ENCODE data around the gene MCF2L2.
"Not testable (repeated sequence)": the region's sequence is repeated elsewhere in the genome, so short reads cannot be mapped to it uniquely, and the experiment has no call there.

The MCF2L2 gene

GRCh38 chr3:183230826-183231225, 197.6 kb downstream of the MCF2L2 start:
- no peak for DNase-seq
- TF ChIP-seq CTCF (IDR thresholded peaks at IDR 0.05; ENCODE audit: low read depth, low read length, missing control alignments): no peak
- in situ Hi-C loops (cut with HindIII; ENCODE audit: low pct_ligation_motif_present, low sequenced_read_pairs): no loop called here
- Histone ChIP-seq H3K27ac (no peak overlapping the region), H3K4me3 (ENCODE audit: low read depth, low read length) (no peak overlapping the region), H3K27me3 (replicated peaks) (no peaks in the 10 kb centered on the region), H3K36me3 (replicated peaks) (no peaks in the 10 kb centered on the region)

- H3K36me3 ChIP-seq (replicated peaks); H3K27me3 ChIP-seq (replicated peaks); in situ Hi-C loops (cut with HindIII; ENCODE audit: low pct_ligation_motif_present, low sequenced_read_pairs); H3K27ac ChIP-seq; H3K4me3 ChIP-seq (ENCODE audit: low read depth, low read length); DNase-seq: not testable (repeated sequence)
These were observed 198.2 kb downstream of the MCF2L2 start for GRCh38 chr3:183230251-183230650.

- H3K36me3 ChIP-seq (replicated peaks): no peaks in the 10 kb centered on the region
- no peak overlapping the region for H3K4me3 ChIP-seq (ENCODE audit: low read depth, low read length)
- in situ Hi-C loops (cut with HindIII; ENCODE audit: low pct_ligation_motif_present, low sequenced_read_pairs): no loop called here
- no peak overlapping the region for H3K27ac ChIP-seq
- H3K27me3 ChIP-seq (replicated peaks): no peaks in the 10 kb centered on the region
- no peak for TF ChIP-seq CTCF (IDR thresholded peaks at IDR 0.05; ENCODE audit: low read depth, low read length, missing control alignments)
- DNase-seq: no peak
These were observed 199.2 kb downstream of the MCF2L2 start for GRCh38 chr3:183229178-183229577.

DNA sequence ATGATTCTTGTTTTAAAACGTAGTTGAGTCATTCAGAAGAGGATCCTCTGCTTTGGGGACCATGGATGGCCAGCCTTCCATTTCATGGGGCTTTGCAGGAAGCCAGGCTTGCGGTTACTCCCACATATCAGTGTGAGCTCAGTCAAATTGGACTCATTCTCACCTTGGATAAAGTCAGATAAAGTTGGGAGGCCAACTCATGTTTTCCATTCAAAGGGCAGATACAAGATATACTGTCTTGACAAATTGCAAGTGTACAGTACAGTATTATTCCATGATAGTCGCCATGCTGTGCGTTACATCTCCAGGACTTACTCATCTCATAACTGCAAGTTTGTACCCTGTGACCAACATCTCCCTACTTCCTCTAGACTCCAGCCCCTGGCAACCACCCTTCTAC, 200.8 kb downstream of the MCF2L2 start:
- Histone ChIP-seq H3K27me3 (replicated peaks) (no peaks in the 10 kb centered on the region), H3K36me3 (replicated peaks) (no peaks in the 10 kb centered on the region), H3K27ac (no peak overlapping the region), H3K4me3 (ENCODE audit: low read depth, low read length) (no peak overlapping the region)
- DNase-seq: no peak
- TF ChIP-seq CTCF (IDR thresholded peaks at IDR 0.05; ENCODE audit: low read depth, low read length, missing control alignments): no peak
- in situ Hi-C loops (cut with HindIII; ENCODE audit: low pct_ligation_motif_present, low sequenced_read_pairs): no loop called here

DNA sequence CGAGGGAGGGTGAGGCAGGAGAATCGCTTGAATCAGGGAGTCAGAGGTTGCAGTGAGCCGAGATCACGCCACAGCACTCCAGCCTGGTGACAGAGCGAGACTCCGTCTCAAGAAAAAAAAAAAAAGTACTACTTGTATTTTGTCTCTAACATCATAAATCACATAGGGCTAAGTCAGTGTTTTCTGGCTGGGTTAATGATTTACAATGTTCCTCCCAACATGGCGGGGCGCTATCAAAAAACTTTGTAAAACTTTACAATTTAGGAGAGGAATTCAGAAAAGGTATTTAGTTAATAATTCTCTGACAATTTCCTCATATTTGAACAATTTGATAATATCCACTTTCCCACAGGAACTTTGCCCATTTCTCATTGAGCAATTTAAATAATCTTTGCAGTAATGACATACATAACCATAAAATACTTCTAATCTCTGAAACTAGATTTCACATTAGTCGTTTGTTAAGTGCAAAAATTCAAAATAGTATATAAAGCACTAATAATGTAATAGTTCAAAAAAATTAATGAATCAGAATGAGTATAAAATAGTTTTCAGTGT, 202.0 kb downstream of the MCF2L2 start:
- no peak for DNase-seq

More for the DNA sequence above, 202.0 kb downstream of the MCF2L2 start:
- Histone ChIP-seq H3K27me3 (replicated peaks) (no peaks in the 10 kb centered on the region), H3K36me3 (replicated peaks) (no peaks in the 10 kb centered on the region), H3K4me3 (ENCODE audit: low read depth, low read length) (no peak overlapping the region), H3K27ac (no peak overlapping the region)
- in situ Hi-C loops (cut with HindIII; ENCODE audit: low pct_ligation_motif_present, low sequenced_read_pairs): no loop called here
- TF ChIP-seq CTCF (IDR thresholded peaks at IDR 0.05; ENCODE audit: low read depth, low read length, missing control alignments): no peak
